RWPE2 (cell line): ENCODE results near the gene PRC1.

ENCODE experiments used
- ATAC-seq: fragments of 200-7000 bp; cut with Tn5 transposase; 3 replicates; pipeline ENCODE4 v1.9.1; 2021; ENCODE audit warnings: low read depth
- DNase-seq: peaks from one replicate; pipeline ENCODE4 v3.0.0-alpha.2; 2020; ENCODE audit warnings: low spot score
- H3K27ac ChIP-seq: fragments of 450-650 bp; 2 replicates; pipeline ENCODE4 v1.5.1; 2017; ENCODE audit warnings: mild to moderate bottlenecking; ENCODE audit not compliant: poor library complexity, severe bottlenecking
- H3K27me3 ChIP-seq: fragments of 250-450 bp; sonication (Bioruptor Pico); 2 replicates; pipeline ENCODE4 v1.5.1; 2021; ENCODE audit warnings: mild to moderate bottlenecking, moderate library complexity; ENCODE audit not compliant: insufficient read depth, poor library complexity, severe bottlenecking
- H3K36me3 ChIP-seq: fragments of 250-450 bp; sonication (Bioruptor Pico); 2 replicates; pipeline ENCODE4 v1.5.1; 2020; ENCODE audit warnings: low read depth, mild to moderate bottlenecking, moderate library complexity
- H3K4me1 ChIP-seq: fragments of 250-450 bp; sonication (Bioruptor Pico); 2 replicates; pipeline ENCODE4 v1.5.1; 2021; ENCODE audit warnings: mild to moderate bottlenecking, moderate library complexity; ENCODE audit not compliant: insufficient read depth, poor library complexity, severe bottlenecking
- H3K4me3 ChIP-seq: fragments of 250-450 bp; sonication (Bioruptor Pico); 2 replicates; pipeline ENCODE4 v1.5.1; 2021; ENCODE audit warnings: mild to moderate bottlenecking, moderate library complexity; ENCODE audit not compliant: severe bottlenecking
- H3K9me3 ChIP-seq: fragments of 250-450 bp; sonication (Bioruptor Pico); 2 replicates; pipeline ENCODE4 v1.5.1; 2021; ENCODE audit warnings: mild to moderate bottlenecking, moderate library complexity; ENCODE audit not compliant: severe bottlenecking
- CTCF ChIP-seq: fragments of 450-650 bp; IDR thresholded peaks from one replicate; pipeline ENCODE4 v1.5.1; 2017; ENCODE audit warnings: mild to moderate bottlenecking, moderate library complexity; ENCODE audit not compliant: poor library complexity, severe bottlenecking

Gene PRC1

GRCh38 chr15:90953947-90954711 is 40.2 kb downstream of the PRC1 start:
- Histone ChIP-seq H3K4me3 (no peak overlapping the region), H3K27ac (peak overlapping the region; percentile 76)

GRCh38 chr15:90952901-90953677 is 41.2 kb downstream of the PRC1 start:
- TF ChIP-seq CTCF, result no peak
- Histone ChIP-seq H3K36me3 (peaks cover 49% of the 10 kb centered on the region), H3K4me1 (peaks cover 14% of the 10 kb centered on the region), H3K27ac (no peak overlapping the region), H3K4me3 (no peak overlapping the region), H3K27me3 (no peaks in the 10 kb centered on the region), H3K9me3 (no peaks in the 10 kb centered on the region)
- ATAC-seq (no peak), DNase-seq (no peak)

More at GRCh38 chr15:90953947-90954711, 40.2 kb downstream of the PRC1 start:
- ATAC-seq (no peak), DNase-seq (no peak)
- Histone ChIP-seq H3K27me3 (no peaks in the 10 kb centered on the region), H3K4me1 (peaks cover 12% of the 10 kb centered on the region), H3K9me3 (no peaks in the 10 kb centered on the region), H3K36me3 (peaks cover 44% of the 10 kb centered on the region)
- TF ChIP-seq CTCF, result no peak

- TF ChIP-seq CTCF, result no peak
- DNase-seq (no peak), ATAC-seq (no peak)
- no peak overlapping the region for H3K27ac ChIP-seq
- peaks cover 9% of the 10 kb centered on the region for H3K4me1 ChIP-seq
- no peaks in the 10 kb centered on the region for H3K9me3 ChIP-seq
- H3K36me3 ChIP-seq, result peaks cover 66% of the 10 kb centered on the region
- no peak overlapping the region for H3K4me3 ChIP-seq
- no peaks in the 10 kb centered on the region for H3K27me3 ChIP-seq
Measured at GRCh38 chr15:90950676-90951075, 43.7 kb downstream of the PRC1 start.

- no peak for DNase-seq
- no peak for TF ChIP-seq CTCF
- no peaks in the 10 kb centered on the region for H3K27me3 ChIP-seq
- H3K27ac ChIP-seq, result peak overlapping the region; percentile 36
- peaks cover 9% of the 10 kb centered on the region for H3K4me1 ChIP-seq
- peaks cover 72% of the 10 kb centered on the region for H3K36me3 ChIP-seq
- H3K9me3 ChIP-seq, result no peaks in the 10 kb centered on the region
- no peak for ATAC-seq
- no peak overlapping the region for H3K4me3 ChIP-seq
Measured at GRCh38 chr15:90949979-90950675, 44.2 kb downstream of the PRC1 start.
